HL-60/S4 (cell line): ENCODE results near the gene ACVR2B.

Source experiments
- in situ Hi-C: fragments of 300-500 bp; cut with MboI; formaldehyde crosslinking; loops from 2 replicates; pipeline ENCODE4 v1.14.3; 2022; ENCODE audit warnings: low sequenced_read_pairs

ACVR2B gene

GRCh38 chr3:38457111-38458003 lies 3.7 kb downstream of the ACVR2B start:
- in situ Hi-C loops: no loop called here

GRCh38 chr3:38458796-38459498 lies 5.3 kb downstream of the ACVR2B start:
- in situ Hi-C loops: no loop called here

- in situ Hi-C loops: no loop called here
Observed at GRCh38 chr3:38459499-38460048, 5.9 kb downstream of the ACVR2B start.

- in situ Hi-C loops: no loop called here
Observed at GRCh38 chr3:38460377-38461270, 6.9 kb downstream of the ACVR2B start.

- in situ Hi-C loops: no loop called here
Observed at GRCh38 chr3:38465588-38466154, 12.0 kb downstream of the ACVR2B start.

GRCh38 chr3:38468765-38469164 lies 15.1 kb downstream of the ACVR2B start:
- in situ Hi-C loops: no loop called here

- in situ Hi-C loops: no loop called here
Observed at GRCh38 chr3:38469852-38470251, 16.2 kb downstream of the ACVR2B start.

GRCh38 chr3:38471260-38471857 lies 17.7 kb downstream of the ACVR2B start:
- in situ Hi-C loops: no loop called here

- in situ Hi-C loops: no loop called here
Observed at GRCh38 chr3:38472342-38472741, 18.7 kb downstream of the ACVR2B start.

GRCh38 chr3:38473229-38473628 lies 19.5 kb downstream of the ACVR2B start:
- in situ Hi-C loops: no loop called here

- in situ Hi-C loops: no loop called here
Observed at GRCh38 chr3:38474928-38475605, 21.4 kb downstream of the ACVR2B start.

GRCh38 chr3:38475716-38476115 lies 22.0 kb downstream of the ACVR2B start:
- in situ Hi-C loops: no loop called here

GRCh38 chr3:38476157-38476756 lies 22.6 kb downstream of the ACVR2B start:
- in situ Hi-C loops: no loop called here

- in situ Hi-C loops: no loop called here
Observed at GRCh38 chr3:38477057-38477820, 23.5 kb downstream of the ACVR2B start.

- in situ Hi-C loops: no loop called here
Observed at GRCh38 chr3:38477839-38478450, 24.3 kb downstream of the ACVR2B start.

GRCh38 chr3:38478901-38479300 lies 25.2 kb downstream of the ACVR2B start:
- in situ Hi-C loops: no loop called here

GRCh38 chr3:38479431-38480092 lies 25.9 kb downstream of the ACVR2B start:
- in situ Hi-C loops: loop anchor here (10.0 kb wide), 1 partner anchor 355 kb away; no protein-coding TSS in a partner anchor
